ENCODE measurements around the gene UGGT1. TPM values are rescaled to one million over a fixed set of nuclear protein-coding genes. Genes with fewer than 3 reads are reported as not detected.

The UGGT1 gene
- total RNA-seq, 1 experiment from 2014 or later = 74.1 TPM

GRCh38 chr2:128058114-128058513 is 32.9 kb upstream of the UGGT1 start:
- Histone ChIP-seq H3K4me1 (ENCODE audit: insufficient read depth, low read length, poor library complexity, severe bottlenecking) (no peaks in the 10 kb centered on the region), H3K4me3 (ENCODE audit: low read depth, low read length, poor library complexity, severe bottlenecking) (no peak overlapping the region), H3K27ac (ENCODE audit: low read depth, low read length, poor library complexity, severe bottlenecking) (no peak overlapping the region), H3K27me3 (replicated peaks; ENCODE audit: insufficient read depth, low read depth, low read length, poor library complexity) (no peaks in the 10 kb centered on the region), H3K36me3 (ENCODE audit: insufficient read depth, low read length, poor library complexity, severe bottlenecking) (no peaks in the 10 kb centered on the region), H3K9me3 (ENCODE audit: low read depth, low read length, poor library complexity, severe bottlenecking) (no peaks in the 10 kb centered on the region)
- no TSS peak for BruUV-seq (replicated peaks)
- ChIA-PET CTCF (no interaction called here), POLR2A (ENCODE audit: low non-redundant PET) (no interaction called here)
- TF ChIP-seq EZH2 (IDR thresholded peaks at IDR 0.05; ENCODE audit: borderline replicate concordance, low read depth, low read length, poor library complexity, severe bottlenecking) (no peak), CTCF (conservative IDR thresholded peaks at IDR 0.05; ENCODE audit: low read depth, low read length) (no peak)
- intact Hi-C loops (cut with micrococcal nuclease; ENCODE audit: unreplicated experiment) = no loop called here
- no peak for DNase-seq (ENCODE audit: low spot score)

GRCh38 chr2:128062571-128062970 is 28.4 kb upstream of the UGGT1 start:
- no peak overlapping the region for H3K27ac ChIP-seq (ENCODE audit: low read depth, low read length, poor library complexity, severe bottlenecking)
- no peaks in the 10 kb centered on the region for H3K36me3 ChIP-seq (ENCODE audit: insufficient read depth, low read length, poor library complexity, severe bottlenecking)
- ChIA-PET CTCF (interaction anchor here (0.7 kb wide), 1 partner anchor 131 kb away, joined by 4 read pairs; no protein-coding TSS in a partner anchor), POLR2A (ENCODE audit: low non-redundant PET) (no interaction called here)
- no peaks in the 10 kb centered on the region for H3K27me3 ChIP-seq (replicated peaks; ENCODE audit: insufficient read depth, low read depth, low read length, poor library complexity)
- no peak for TF ChIP-seq EZH2 (IDR thresholded peaks at IDR 0.05; ENCODE audit: borderline replicate concordance, low read depth, low read length, poor library complexity, severe bottlenecking)
- TF ChIP-seq CTCF (conservative IDR thresholded peaks at IDR 0.05; ENCODE audit: low read depth, low read length) = no peak
- intact Hi-C loops (cut with micrococcal nuclease; ENCODE audit: unreplicated experiment) = loop anchor here (10.0 kb wide), 2 partner anchors 252 to 1862 kb away; partner anchors contain the start of gene HS6ST1
- no peak overlapping the region for H3K4me3 ChIP-seq (ENCODE audit: low read depth, low read length, poor library complexity, severe bottlenecking)
- DNase-seq (ENCODE audit: low spot score) = no peak
- no TSS peak for BruUV-seq (replicated peaks)
- H3K4me1 ChIP-seq (ENCODE audit: insufficient read depth, low read length, poor library complexity, severe bottlenecking) = no peaks in the 10 kb centered on the region
- H3K9me3 ChIP-seq (ENCODE audit: low read depth, low read length, poor library complexity, severe bottlenecking) = no peaks in the 10 kb centered on the region

DNA sequence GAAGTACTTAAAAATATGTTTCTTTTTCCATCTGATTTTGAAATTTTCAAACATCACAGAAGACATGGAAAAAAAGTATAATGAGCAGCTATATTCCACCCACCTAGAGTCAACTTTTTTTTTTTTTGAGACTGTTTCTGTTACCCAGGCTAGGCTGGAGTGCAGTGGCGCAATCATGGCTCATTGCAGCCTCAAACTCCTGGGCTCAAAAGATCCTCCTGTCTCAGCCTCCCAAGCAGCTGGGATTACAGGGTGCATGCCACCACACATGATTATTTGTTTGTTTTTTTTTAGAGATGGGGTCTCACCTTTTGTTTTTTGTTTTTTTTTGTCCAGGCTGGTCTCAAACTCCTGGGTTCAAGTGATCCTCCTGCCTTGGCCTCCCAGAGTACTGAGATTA is 26.6 kb upstream of the UGGT1 start:
- ChIA-PET CTCF (interaction anchor here (0.5 to 1.3 kb wide), 4 partner anchors 17 to 201 kb away, joined by 3 read pairs; no protein-coding TSS in a partner anchor), POLR2A (ENCODE audit: low non-redundant PET) (no interaction called here)
- no TSS peak for BruUV-seq (replicated peaks)
- Histone ChIP-seq H3K27ac (ENCODE audit: low read depth, low read length, poor library complexity, severe bottlenecking) (no peak overlapping the region), H3K9me3 (ENCODE audit: low read depth, low read length, poor library complexity, severe bottlenecking) (no peaks in the 10 kb centered on the region), H3K36me3 (ENCODE audit: insufficient read depth, low read length, poor library complexity, severe bottlenecking) (no peaks in the 10 kb centered on the region), H3K4me3 (ENCODE audit: low read depth, low read length, poor library complexity, severe bottlenecking) (no peak overlapping the region), H3K4me1 (ENCODE audit: insufficient read depth, low read length, poor library complexity, severe bottlenecking) (no peaks in the 10 kb centered on the region), H3K27me3 (replicated peaks; ENCODE audit: insufficient read depth, low read depth, low read length, poor library complexity) (no peaks in the 10 kb centered on the region)
- DNase-seq (ENCODE audit: low spot score) = no peak
- TF ChIP-seq CTCF (conservative IDR thresholded peaks at IDR 0.05; ENCODE audit: low read depth, low read length) (no peak), EZH2 (IDR thresholded peaks at IDR 0.05; ENCODE audit: borderline replicate concordance, low read depth, low read length, poor library complexity, severe bottlenecking) (no peak)
- intact Hi-C loops (cut with micrococcal nuclease; ENCODE audit: unreplicated experiment) = loop anchor here (10.0 kb wide), 2 partner anchors 250 to 1860 kb away; partner anchors contain the start of gene HS6ST1
